Loucy (cell line): Measurements from ENCODE around the gene CORO1C.

Source experiments
- H2AFZ ChIP-seq: fragments of 200-600 bp; sonication (generic); 2 replicates; pipeline ENCODE4 v1.6.0; 2016; ENCODE audit warnings: antibody characterized with exemption, mild to moderate bottlenecking, low read length, moderate library complexity
- H3F3A ChIP-seq: fragments of 200-600 bp; 2 replicates; pipeline ENCODE4 v1.6.0; 2016; ENCODE audit warnings: antibody characterized with exemption, low read depth, mild to moderate bottlenecking
- H3K27me3 ChIP-seq: fragments of 200-600 bp; sonication (generic); 2 replicates; pipeline ENCODE4 v1.6.1; 2014; ENCODE audit warnings: low read length, mild to moderate bottlenecking; ENCODE audit not compliant: insufficient read depth, poor library complexity, severe bottlenecking
- H3K36me3 ChIP-seq: fragments of 200-600 bp; sonication (generic); 2 replicates; pipeline ENCODE4 v1.6.1; 2016; ENCODE audit warnings: low read length; ENCODE audit not compliant: insufficient read depth
- H3K4me1 ChIP-seq: fragments of 200-600 bp; sonication (generic); 2 replicates; pipeline ENCODE4 v1.5.1; 2014; ENCODE audit warnings: low read length, mild to moderate bottlenecking; ENCODE audit not compliant: insufficient read depth, poor library complexity, severe bottlenecking
- H3K4me2 ChIP-seq: fragments of 200-600 bp; sonication (generic); 2 replicates; pipeline ENCODE4 v1.6.0; 2014; ENCODE audit warnings: antibody characterized with exemption, low read length, low read depth, mild to moderate bottlenecking; ENCODE audit not compliant: poor library complexity, severe bottlenecking
- H3K4me3 ChIP-seq: fragments of 200-600 bp; sonication (generic); 2 replicates; pipeline ENCODE4 v1.5.1; 2014; ENCODE audit warnings: low read length, mild to moderate bottlenecking, mixed read lengths; ENCODE audit not compliant: poor library complexity, severe bottlenecking
- H3K79me2 ChIP-seq: fragments of 200-600 bp; sonication (generic); 2 replicates; pipeline ENCODE4 v1.6.1; 2014; ENCODE audit warnings: low read length; ENCODE audit not compliant: insufficient read depth
- H3K9ac ChIP-seq: fragments of 200-600 bp; sonication (generic); 2 replicates; pipeline ENCODE4 v1.6.0; 2014; ENCODE audit warnings: mild to moderate bottlenecking, low read depth, low read length, moderate library complexity; ENCODE audit not compliant: poor library complexity, severe bottlenecking
- H3K9me2 ChIP-seq: fragments of 200-600 bp; sonication (generic); replicated peaks from 2 replicates; pipeline ENCODE4 v1.6.1; 2016; ENCODE audit warnings: low read depth, low read length, mixed read lengths
- H3K9me3 ChIP-seq: fragments of 200-600 bp; sonication (generic); 2 replicates; pipeline ENCODE4 v1.6.1; 2014; ENCODE audit warnings: mild to moderate bottlenecking, antibody characterized with exemption, low read length, low read depth; ENCODE audit not compliant: insufficient read depth
- H4K20me1 ChIP-seq: fragments of 200-600 bp; sonication (generic); 2 replicates; pipeline ENCODE4 v1.6.0; 2014; ENCODE audit warnings: antibody characterized with exemption, low read length, mild to moderate bottlenecking; ENCODE audit not compliant: insufficient read depth, poor library complexity, severe bottlenecking
- CTCF ChIP-seq: fragments of 200-600 bp; sonication (generic); conservative IDR thresholded peaks from 2 replicates; pipeline ENCODE4 v1.5.1; 2014; ENCODE audit warnings: mild to moderate bottlenecking, antibody characterized with exemption, low read length
- EZH2phosphoT487 ChIP-seq: fragments of 200-600 bp; IDR thresholded peaks from 2 replicates; pipeline ENCODE4 v1.6.1; 2018; ENCODE audit warnings: antibody characterized with exemption, mild to moderate bottlenecking, moderate library complexity, borderline replicate concordance

Gene CORO1C

GRCh38 chr12:108701779-108702441, 29.4 kb downstream of the CORO1C start:
- H3F3A ChIP-seq, result no peaks in the 10 kb centered on the region
- TF ChIP-seq CTCF (no peak), EZH2phosphoT487 (no peak)
- peaks cover 34% of the 10 kb centered on the region for H3K4me1 ChIP-seq
- no peaks in the 10 kb centered on the region for H3K9me2 ChIP-seq
- no peaks in the 10 kb centered on the region for H3K27me3 ChIP-seq
- no peak overlapping the region for H3K4me3 ChIP-seq
- H3K36me3 ChIP-seq, result peaks cover 36% of the 10 kb centered on the region; the same call in 1 of the 2 replicates
- no peak overlapping the region for H2AFZ ChIP-seq
- peaks cover 95% of the 10 kb centered on the region for H3K79me2 ChIP-seq
- H3K9me3 ChIP-seq, result no peaks in the 10 kb centered on the region
- H3K4me2 ChIP-seq, result peak overlapping the region; percentile 20
- peaks cover 22% of the 10 kb centered on the region for H4K20me1 ChIP-seq
- peak overlapping the region; percentile 12 for H3K9ac ChIP-seq

GRCh38 chr12:108700833-108701541, 30.3 kb downstream of the CORO1C start:
- TF ChIP-seq CTCF (no peak), EZH2phosphoT487 (no peak)
- Histone ChIP-seq H3K27me3 (no peaks in the 10 kb centered on the region), H3K4me2 (no peak overlapping the region), H3K9me3 (no peaks in the 10 kb centered on the region), H2AFZ (no peak overlapping the region), H3K79me2 (peaks cover 92% of the 10 kb centered on the region), H3K9me2 (no peaks in the 10 kb centered on the region), H3K9ac (no peak overlapping the region), H4K20me1 (peaks cover 22% of the 10 kb centered on the region), H3K4me3 (no peak overlapping the region), H3K36me3 (peaks cover 36% of the 10 kb centered on the region; the same call in 1 of the 2 replicates), H3K4me1 (peaks cover 43% of the 10 kb centered on the region), H3F3A (peaks cover 1% of the 10 kb centered on the region; the same call in 1 of the 2 replicates)

GRCh38 chr12:108699955-108700563, 31.3 kb downstream of the CORO1C start:
- Histone ChIP-seq H3K27me3 (no peaks in the 10 kb centered on the region), H3K79me2 (peaks cover 92% of the 10 kb centered on the region), H2AFZ (no peak overlapping the region), H3F3A (peaks cover 4% of the 10 kb centered on the region; the same call in 1 of the 2 replicates), H3K4me3 (no peak overlapping the region), H4K20me1 (peaks cover 22% of the 10 kb centered on the region), H3K36me3 (peaks cover 43% of the 10 kb centered on the region; the same call in 1 of the 2 replicates), H3K4me2 (no peak overlapping the region), H3K4me1 (peaks cover 52% of the 10 kb centered on the region), H3K9me3 (no peaks in the 10 kb centered on the region), H3K9me2 (no peaks in the 10 kb centered on the region), H3K9ac (no peak overlapping the region)
- TF ChIP-seq CTCF, result no peak
- TF ChIP-seq EZH2phosphoT487, result no peak
